ENCODE data around the gene TENM3.

TENM3 gene

DNA sequence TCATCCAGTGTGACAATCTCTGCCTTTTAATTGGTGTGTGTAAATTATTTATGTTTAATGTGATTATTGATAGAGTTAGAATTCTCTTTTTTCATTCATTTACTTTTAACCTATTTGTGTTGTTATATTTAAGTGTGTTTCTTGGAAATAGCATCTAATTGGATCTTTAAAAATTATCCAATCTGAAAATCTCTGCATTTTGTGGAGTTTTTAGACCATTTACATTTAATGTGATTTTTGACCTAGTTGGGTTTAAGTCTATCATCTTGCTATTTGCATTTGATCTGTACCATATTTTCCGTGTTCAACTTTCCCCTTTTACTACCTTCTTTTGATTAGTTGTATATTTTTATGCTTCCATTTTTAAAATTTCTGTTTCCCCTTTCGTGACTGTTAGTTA lies 71.3 kb downstream of the TENM3 start:
- no peaks in the 10 kb centered on the region for H3K4me1 ChIP-seq (ENCODE audit: control insufficient read depth, low read depth, low read length)
- H2BK15ac ChIP-seq (replicated peaks; ENCODE audit: low read depth) = no peak overlapping the region
- H3K36me3 ChIP-seq (ENCODE audit: control insufficient read depth, insufficient read depth, low read length) = no peaks in the 10 kb centered on the region
- no peak overlapping the region for H3K9ac ChIP-seq (ENCODE audit: low read length)
- H3K4ac ChIP-seq (ENCODE audit: low read depth, low read length) = no peak overlapping the region
- no peak overlapping the region for H3K27ac ChIP-seq (ENCODE audit: low read depth, low read length)
- H3K27me3 ChIP-seq (ENCODE audit: insufficient read depth, low read length, poor library complexity) = no peaks in the 10 kb centered on the region
- no peak overlapping the region for H3K18ac ChIP-seq (ENCODE audit: low read length)
- H3K4me2 ChIP-seq (ENCODE audit: low read length) = no peak overlapping the region
- no peak overlapping the region for H3K4me3 ChIP-seq (ENCODE audit: low read length)
- no peaks in the 10 kb centered on the region for H3K79me2 ChIP-seq (ENCODE audit: control insufficient read depth, insufficient read depth, low read length)
- H2AK5ac ChIP-seq (ENCODE audit: low read length) = no peak overlapping the region
- H2BK5ac ChIP-seq (ENCODE audit: low read length) = no peak overlapping the region
- WGBS (ENCODE audit: extremely low coverage, insufficient coverage, low lambda C conversion rate) = no CpG with 5 or more reads among the region's 2 CpGs
- H4K8ac ChIP-seq (ENCODE audit: low read depth, low read length) = no peak overlapping the region
- no peak overlapping the region for H4K5ac ChIP-seq (ENCODE audit: low read length)
- no peak overlapping the region for H2BK120ac ChIP-seq (ENCODE audit: low read depth, low read length)
- no peak overlapping the region for H3K23ac ChIP-seq (ENCODE audit: low read length)
- H3K56ac ChIP-seq (ENCODE audit: low read length) = no peak overlapping the region
- H3K79me1 ChIP-seq (ENCODE audit: low read length) = no peaks in the 10 kb centered on the region
- no peak for DNase-seq

DNA sequence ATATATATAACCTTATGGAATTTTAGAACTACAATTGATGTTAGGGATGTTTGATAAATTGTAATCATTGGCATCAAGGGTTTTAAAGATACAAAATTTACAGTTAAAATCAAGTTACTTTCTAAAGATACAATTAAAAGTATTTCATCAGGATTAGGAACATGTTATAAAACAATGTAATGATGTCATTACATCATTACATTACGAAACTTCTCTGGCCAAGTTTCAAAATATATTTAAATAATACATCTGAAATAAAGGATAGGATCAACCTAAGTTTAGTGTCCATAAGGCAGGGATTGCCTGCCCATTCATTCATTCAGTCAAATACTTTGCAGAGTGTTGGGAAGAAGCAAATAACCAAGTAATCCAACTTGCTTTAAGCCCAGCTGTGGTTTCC lies 75.1 kb downstream of the TENM3 start:
- Histone ChIP-seq H3K23ac (ENCODE audit: low read length) (no peak overlapping the region), H3K56ac (ENCODE audit: low read length) (no peak overlapping the region), H2AK5ac (ENCODE audit: low read length) (no peak overlapping the region), H2BK15ac (replicated peaks; ENCODE audit: low read depth) (no peak overlapping the region), H3K27ac (ENCODE audit: low read depth, low read length) (no peak overlapping the region), H3K79me2 (ENCODE audit: control insufficient read depth, insufficient read depth, low read length) (no peaks in the 10 kb centered on the region), H3K18ac (ENCODE audit: low read length) (no peak overlapping the region), H3K27me3 (ENCODE audit: insufficient read depth, low read length, poor library complexity) (no peaks in the 10 kb centered on the region), H3K4ac (ENCODE audit: low read depth, low read length) (no peak overlapping the region), H2BK120ac (ENCODE audit: low read depth, low read length) (no peak overlapping the region), H3K36me3 (ENCODE audit: control insufficient read depth, insufficient read depth, low read length) (no peaks in the 10 kb centered on the region), H4K8ac (ENCODE audit: low read depth, low read length) (no peak overlapping the region), H4K5ac (ENCODE audit: low read length) (no peak overlapping the region), H3K79me1 (ENCODE audit: low read length) (no peaks in the 10 kb centered on the region), H3K4me3 (ENCODE audit: low read length) (no peak overlapping the region), H3K4me1 (ENCODE audit: control insufficient read depth, low read depth, low read length) (no peaks in the 10 kb centered on the region), H3K9ac (ENCODE audit: low read length) (no peak overlapping the region), H2BK5ac (ENCODE audit: low read length) (no peak overlapping the region), H3K4me2 (ENCODE audit: low read length) (no peak overlapping the region)
- WGBS (ENCODE audit: extremely low coverage, insufficient coverage, low lambda C conversion rate) = no CpG with 5 or more reads among the region's 1 CpG
- DNase-seq = no peak

DNA sequence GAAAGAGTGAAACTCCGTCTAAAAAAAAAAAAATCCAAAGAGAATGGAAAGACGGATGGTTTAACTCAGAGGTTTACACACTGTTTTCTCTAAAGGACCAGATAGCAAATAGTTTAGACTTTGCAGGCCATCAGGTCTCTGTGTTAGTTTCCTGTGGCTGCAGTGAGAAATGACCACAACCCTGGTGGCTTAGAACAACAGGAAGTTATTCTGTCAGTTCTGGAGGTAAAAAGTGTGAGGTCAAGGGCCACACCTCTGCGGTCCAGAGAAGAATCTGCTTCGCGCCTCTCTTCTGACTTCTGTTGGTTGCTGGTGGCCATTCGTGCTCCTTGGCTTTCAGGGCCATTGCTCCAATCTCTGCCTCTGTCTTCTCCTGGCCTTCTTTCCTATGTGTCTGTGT lies 76.9 kb downstream of the TENM3 start:
- no peak overlapping the region for H4K5ac ChIP-seq (ENCODE audit: low read length)
- no peak overlapping the region for H3K27ac ChIP-seq (ENCODE audit: low read depth, low read length)
- H3K4me1 ChIP-seq (ENCODE audit: control insufficient read depth, low read depth, low read length) = no peaks in the 10 kb centered on the region
- H3K36me3 ChIP-seq (ENCODE audit: control insufficient read depth, insufficient read depth, low read length) = no peaks in the 10 kb centered on the region
- DNase-seq = no peak
- no peak overlapping the region for H3K4ac ChIP-seq (ENCODE audit: low read depth, low read length)
- no peak overlapping the region for H2BK5ac ChIP-seq (ENCODE audit: low read length)
- no peak overlapping the region for H3K56ac ChIP-seq (ENCODE audit: low read length)
- no CpG with 5 or more reads among the region's 6 CpGs for WGBS (ENCODE audit: extremely low coverage, insufficient coverage, low lambda C conversion rate)
- no peak overlapping the region for H3K23ac ChIP-seq (ENCODE audit: low read length)
- H4K8ac ChIP-seq (ENCODE audit: low read depth, low read length) = no peak overlapping the region
- no peaks in the 10 kb centered on the region for H3K79me2 ChIP-seq (ENCODE audit: control insufficient read depth, insufficient read depth, low read length)
- no peak overlapping the region for H2BK15ac ChIP-seq (replicated peaks; ENCODE audit: low read depth)
- H3K4me2 ChIP-seq (ENCODE audit: low read length) = no peak overlapping the region
- no peaks in the 10 kb centered on the region for H3K27me3 ChIP-seq (ENCODE audit: insufficient read depth, low read length, poor library complexity)
- H3K4me3 ChIP-seq (ENCODE audit: low read length) = no peak overlapping the region
- H3K9ac ChIP-seq (ENCODE audit: low read length) = no peak overlapping the region
- H2BK120ac ChIP-seq (ENCODE audit: low read depth, low read length) = no peak overlapping the region
- no peak overlapping the region for H2AK5ac ChIP-seq (ENCODE audit: low read length)
- no peak overlapping the region for H3K18ac ChIP-seq (ENCODE audit: low read length)
- H3K79me1 ChIP-seq (ENCODE audit: low read length) = no peaks in the 10 kb centered on the region

DNA sequence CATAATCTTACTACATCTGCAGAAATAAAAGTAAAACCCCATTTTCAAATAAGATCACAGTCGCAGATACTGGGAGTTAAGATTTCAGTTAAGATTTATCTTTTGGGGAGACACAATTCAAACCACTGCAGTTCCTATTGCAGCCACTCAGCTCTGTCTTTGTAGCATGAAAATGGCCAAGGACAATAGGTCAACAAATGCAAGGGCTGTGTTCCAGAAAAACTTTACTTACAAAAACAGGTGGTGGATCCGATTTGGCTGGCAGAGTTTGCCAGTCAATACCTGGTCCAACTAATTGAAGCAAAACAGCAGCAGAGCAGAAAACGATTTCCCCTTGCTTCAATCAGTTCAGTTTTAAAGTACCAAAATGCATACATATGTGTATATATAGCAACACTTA lies 77.4 kb downstream of the TENM3 start:
- no peak overlapping the region for H2BK15ac ChIP-seq (replicated peaks; ENCODE audit: low read depth)
- no peak overlapping the region for H3K18ac ChIP-seq (ENCODE audit: low read length)
- H3K23ac ChIP-seq (ENCODE audit: low read length) = no peak overlapping the region
- no peak overlapping the region for H2AK5ac ChIP-seq (ENCODE audit: low read length)
- H3K27me3 ChIP-seq (ENCODE audit: insufficient read depth, low read length, poor library complexity) = no peaks in the 10 kb centered on the region
- H3K36me3 ChIP-seq (ENCODE audit: control insufficient read depth, insufficient read depth, low read length) = no peaks in the 10 kb centered on the region
- no peak overlapping the region for H2BK5ac ChIP-seq (ENCODE audit: low read length)
- no peaks in the 10 kb centered on the region for H3K79me2 ChIP-seq (ENCODE audit: control insufficient read depth, insufficient read depth, low read length)
- no peaks in the 10 kb centered on the region for H3K79me1 ChIP-seq (ENCODE audit: low read length)
- H3K4me3 ChIP-seq (ENCODE audit: low read length) = no peak overlapping the region
- WGBS (ENCODE audit: extremely low coverage, insufficient coverage, low lambda C conversion rate) = no CpG with 5 or more reads among the region's 3 CpGs
- no peak overlapping the region for H3K27ac ChIP-seq (ENCODE audit: low read depth, low read length)
- H3K4me2 ChIP-seq (ENCODE audit: low read length) = no peak overlapping the region
- no peak overlapping the region for H4K8ac ChIP-seq (ENCODE audit: low read depth, low read length)
- H3K4me1 ChIP-seq (ENCODE audit: control insufficient read depth, low read depth, low read length) = no peaks in the 10 kb centered on the region
- no peak overlapping the region for H2BK120ac ChIP-seq (ENCODE audit: low read depth, low read length)
- no peak for DNase-seq
- no peak overlapping the region for H3K4ac ChIP-seq (ENCODE audit: low read depth, low read length)
- H4K5ac ChIP-seq (ENCODE audit: low read length) = no peak overlapping the region
- no peak overlapping the region for H3K56ac ChIP-seq (ENCODE audit: low read length)
- H3K9ac ChIP-seq (ENCODE audit: low read length) = no peak overlapping the region

DNA sequence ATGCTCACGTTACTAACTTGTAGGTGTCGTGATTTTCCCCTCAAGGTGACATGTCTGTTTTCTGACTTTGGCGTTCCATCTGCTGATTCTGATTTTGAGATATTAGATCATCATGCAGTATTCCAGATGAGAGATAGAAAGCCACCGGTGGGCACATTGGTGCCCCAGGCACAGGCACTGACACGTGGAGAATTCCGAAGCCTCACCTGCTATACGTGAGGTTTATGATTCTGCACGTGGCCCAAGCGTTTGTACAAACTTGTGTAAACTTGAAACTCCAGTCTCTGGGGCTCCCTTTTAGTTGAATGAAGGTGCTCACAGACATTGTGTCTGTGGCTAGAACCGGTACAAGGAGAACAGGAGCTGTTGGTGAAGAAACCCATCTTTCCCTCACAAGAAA lies 81.1 kb downstream of the TENM3 start:
- Histone ChIP-seq H3K4me3 (ENCODE audit: low read length) (no peak overlapping the region), H4K5ac (ENCODE audit: low read length) (no peak overlapping the region), H3K56ac (ENCODE audit: low read length) (no peak overlapping the region), H2BK5ac (ENCODE audit: low read length) (no peak overlapping the region), H2BK15ac (replicated peaks; ENCODE audit: low read depth) (no peak overlapping the region), H3K4ac (ENCODE audit: low read depth, low read length) (no peak overlapping the region), H4K8ac (ENCODE audit: low read depth, low read length) (no peak overlapping the region), H3K4me2 (ENCODE audit: low read length) (no peak overlapping the region), H2BK120ac (ENCODE audit: low read depth, low read length) (no peak overlapping the region), H3K9ac (ENCODE audit: low read length) (no peak overlapping the region), H3K23ac (ENCODE audit: low read length) (no peak overlapping the region), H3K79me2 (ENCODE audit: control insufficient read depth, insufficient read depth, low read length) (no peaks in the 10 kb centered on the region), H3K79me1 (ENCODE audit: low read length) (no peaks in the 10 kb centered on the region), H2AK5ac (ENCODE audit: low read length) (no peak overlapping the region), H3K27ac (ENCODE audit: low read depth, low read length) (no peak overlapping the region), H3K27me3 (ENCODE audit: insufficient read depth, low read length, poor library complexity) (no peaks in the 10 kb centered on the region), H3K4me1 (ENCODE audit: control insufficient read depth, low read depth, low read length) (no peaks in the 10 kb centered on the region), H3K18ac (ENCODE audit: low read length) (no peak overlapping the region), H3K36me3 (ENCODE audit: control insufficient read depth, insufficient read depth, low read length) (no peaks in the 10 kb centered on the region)
- no peak for DNase-seq
- WGBS (ENCODE audit: extremely low coverage, insufficient coverage, low lambda C conversion rate) = no CpG with 5 or more reads among the region's 10 CpGs

DNA sequence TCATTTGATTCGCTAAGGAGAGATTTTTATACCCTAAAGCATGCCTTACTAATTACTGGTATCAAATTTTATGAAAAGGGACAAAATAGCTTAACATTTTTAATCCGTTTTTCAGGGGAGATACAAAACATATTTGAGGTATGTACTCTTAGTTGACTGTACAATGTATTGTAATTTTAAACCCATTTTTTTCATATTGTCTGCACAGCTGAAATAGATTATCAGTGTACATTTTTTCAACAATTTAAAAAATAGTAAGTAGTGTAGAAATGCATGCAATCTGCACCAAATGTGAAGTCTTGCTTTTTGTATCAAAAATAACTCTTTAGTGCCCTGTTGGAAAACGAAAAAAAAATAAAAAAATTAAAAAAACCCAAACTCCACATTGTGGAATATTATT lies 82.2 kb downstream of the TENM3 start:
- Histone ChIP-seq H3K36me3 (ENCODE audit: control insufficient read depth, insufficient read depth, low read length) (no peaks in the 10 kb centered on the region), H3K56ac (ENCODE audit: low read length) (no peak overlapping the region), H3K23ac (ENCODE audit: low read length) (no peak overlapping the region), H3K4ac (ENCODE audit: low read depth, low read length) (no peak overlapping the region), H3K79me1 (ENCODE audit: low read length) (no peaks in the 10 kb centered on the region), H2BK15ac (replicated peaks; ENCODE audit: low read depth) (no peak overlapping the region), H3K4me3 (ENCODE audit: low read length) (no peak overlapping the region), H2BK5ac (ENCODE audit: low read length) (no peak overlapping the region), H3K18ac (ENCODE audit: low read length) (no peak overlapping the region), H3K4me1 (ENCODE audit: control insufficient read depth, low read depth, low read length) (no peaks in the 10 kb centered on the region), H2BK120ac (ENCODE audit: low read depth, low read length) (no peak overlapping the region), H3K27me3 (ENCODE audit: insufficient read depth, low read length, poor library complexity) (no peaks in the 10 kb centered on the region), H3K9ac (ENCODE audit: low read length) (no peak overlapping the region), H2AK5ac (ENCODE audit: low read length) (no peak overlapping the region), H3K27ac (ENCODE audit: low read depth, low read length) (no peak overlapping the region), H4K8ac (ENCODE audit: low read depth, low read length) (no peak overlapping the region), H4K5ac (ENCODE audit: low read length) (no peak overlapping the region), H3K79me2 (ENCODE audit: control insufficient read depth, insufficient read depth, low read length) (no peaks in the 10 kb centered on the region), H3K4me2 (ENCODE audit: low read length) (no peak overlapping the region)
- WGBS (ENCODE audit: extremely low coverage, insufficient coverage, low lambda C conversion rate) = no CpG with 5 or more reads among the region's 3 CpGs
- no peak for DNase-seq

Measured in mesendoderm (in vitro differentiated cells).